ENCODE measurements around the gene RNASEL. TPM values are rescaled to one million over a fixed set of nuclear protein-coding genes. Genes with fewer than 3 reads are reported as not detected.

RNASEL gene
- total and polyA plus RNA-seq, 2 of the 13 experiments (the other 11 are each of a cell fraction or from before 2014, with no cell fraction given), result 0.05 to 0.20 TPM

GRCh38 chr1:182629080-182629479 is 40.0 kb upstream of the RNASEL start:
- ATAC-seq (no peak), FAIRE-seq (no peak), DNase-seq (ENCODE audit: low spot score) (no peak)
- Histone ChIP-seq H3K36me3 (replicated peaks in 1 of 2; ENCODE audit: control insufficient read depth in 1 of 2, insufficient read depth in 2 of 2, low read length in 2 of 2) (no peaks in the 10 kb centered on the region), H3K27me3 (ENCODE audit: control insufficient read depth in 1 of 2, insufficient read depth in 2 of 2, low read length in 2 of 2) (no peaks in the 10 kb centered on the region; a peak in 1 of 5 replicates), H3K79me2 (ENCODE audit: insufficient read depth, low read length) (no peaks in the 10 kb centered on the region), H4K20me1 (ENCODE audit: insufficient read depth, low read length) (no peaks in the 10 kb centered on the region), H3K27ac (ENCODE audit: extremely low read length, insufficient read depth, low read length) (no peak overlapping the region), H3K4me2 (ENCODE audit: low read depth, low read length) (no peak overlapping the region), H2AFZ (ENCODE audit: low read length) (no peak overlapping the region), H3K4me1 (ENCODE audit: insufficient read depth, low read length) (no peaks in the 10 kb centered on the region), H3K4me3 (replicated peaks in 1 of 3; ENCODE audit: insufficient read depth in 1 of 3, low read depth in 2 of 3, low read length in 3 of 3) (no peak overlapping the region), H3K9me3 (ENCODE audit: low read length) (no peaks in the 10 kb centered on the region), H3K9ac (ENCODE audit: insufficient read depth, low read depth, low read length) (no peak overlapping the region)
- in situ Hi-C loops (cut with HindIII; ENCODE audit: extremely low pct_ligation_motif_present, low pct_unique_long_range_greater_than_20kb) (no loop called here), intact Hi-C loops (cut with micrococcal nuclease; ENCODE audit: unreplicated experiment) (no loop called here)
- POLR2A ChIA-PET, result no interaction called here
- TF ChIP-seq TFAP4 (IDR thresholded peaks at IDR 0.05; ENCODE audit: borderline replicate concordance, low read depth) (no peak), ATF7 (IDR thresholded peaks at IDR 0.05) (no peak), ATF7 (CRISPR knock-in tag; IDR thresholded peaks at IDR 0.05) (no peak), HMG20B (CRISPR knock-in tag; conservative IDR thresholded peaks at IDR 0.05) (no peak), KDM5B (CRISPR knock-in tag; IDR thresholded peaks at IDR 0.05; ENCODE audit: borderline replicate concordance) (no peak), ZBTB44 (CRISPR knock-in tag; IDR thresholded peaks at IDR 0.05) (no peak), RARG (CRISPR knock-in tag; IDR thresholded peaks at IDR 0.05; ENCODE audit: low read depth) (no peak), HMGXB3 (CRISPR knock-in tag; IDR thresholded peaks at IDR 0.05; ENCODE audit: borderline replicate concordance) (no peak), GATAD2A (CRISPR knock-in tag; IDR thresholded peaks at IDR 0.05) (no peak)
- no TSS peak for BruUV-seq (replicated peaks)
- CTCF ChIA-PET (ENCODE audit: low intra/inter-chr PET ratio, low total read pairs), result no interaction called here
- WGBS (ENCODE audit: low lambda C conversion rate), result 41% methylated on average over 2 of the region's 2 CpGs
